OCI-LY1 (cell line): ENCODE results near the gene SLC24A3.

Experiments used
- H2AFZ ChIP-seq: fragments of 200-600 bp; sonication (generic), shearing (Covaris generic); 2 replicates; pipeline ENCODE4 v1.6.0; 2014; ENCODE audit warnings: antibody characterized with exemption, mild to moderate bottlenecking, low read length
- H3F3A ChIP-seq: fragments of 200-600 bp; sonication (generic), shearing (Covaris generic); 2 replicates; pipeline ENCODE4 v1.6.0; 2014; ENCODE audit warnings: mild to moderate bottlenecking, antibody characterized with exemption, low read length, moderate library complexity; ENCODE audit not compliant: insufficient read depth
- H3K27ac ChIP-seq: fragments of 200-600 bp; sonication (generic); 2 replicates; pipeline ENCODE4 v1.5.1; 2014; ENCODE audit warnings: low read length, mixed run types, mild to moderate bottlenecking, low read depth; ENCODE audit not compliant: poor library complexity, severe bottlenecking
- H3K27me3 ChIP-seq: fragments of 200-600 bp; sonication (generic); 2 replicates; pipeline ENCODE4 v1.6.0; 2014; ENCODE audit warnings: antibody characterized with exemption, mild to moderate bottlenecking, low read length, moderate library complexity; ENCODE audit not compliant: insufficient read depth
- H3K36me3 ChIP-seq: fragments of 200-600 bp; sonication (generic); 2 replicates; pipeline ENCODE4 v1.6.1; 2014; ENCODE audit warnings: mild to moderate bottlenecking, antibody characterized with exemption, low read length, moderate library complexity, mixed read lengths; ENCODE audit not compliant: insufficient read depth
- H3K4me1 ChIP-seq: fragments of 200-600 bp; sonication (generic); 2 replicates; pipeline ENCODE4 v1.5.1; 2014; ENCODE audit warnings: mild to moderate bottlenecking, low read length, moderate library complexity; ENCODE audit not compliant: insufficient read depth, severe bottlenecking
- H3K4me2 ChIP-seq: fragments of 200-600 bp; sonication (generic), shearing (Covaris generic); 2 replicates; pipeline ENCODE4 v1.6.1; 2014; ENCODE audit warnings: low read length
- H3K4me3 ChIP-seq: fragments of 200-600 bp; sonication (generic); 2 replicates; pipeline ENCODE4 v1.5.1; 2014; ENCODE audit warnings: low read length, low read depth, mild to moderate bottlenecking, mixed read lengths; ENCODE audit not compliant: poor library complexity, severe bottlenecking
- H3K79me2 ChIP-seq: fragments of 200-600 bp; shearing (Covaris generic); 2 replicates; pipeline ENCODE4 v1.6.1; 2016; ENCODE audit warnings: mixed run types, low read length, mixed read lengths; ENCODE audit not compliant: insufficient read depth
- H3K9ac ChIP-seq: fragments of 200-600 bp; sonication (generic), shearing (Covaris generic); 2 replicates; pipeline ENCODE4 v1.6.1; 2014; ENCODE audit warnings: mild to moderate bottlenecking, low read length, mixed read lengths
- H3K9me2 ChIP-seq: fragments of 200-600 bp; sonication (generic), shearing (Covaris generic); 2 replicates; pipeline ENCODE4 v1.6.1; 2014; ENCODE audit warnings: low read depth, mild to moderate bottlenecking, low read length, mixed read lengths
- H3K9me3 ChIP-seq: fragments of 200-600 bp; shearing (Covaris generic); 2 replicates; pipeline ENCODE4 v1.6.1; 2014; ENCODE audit warnings: low read length, mixed read lengths
- H4K20me1 ChIP-seq: fragments of 200-600 bp; sonication (generic), shearing (Covaris generic); 2 replicates; pipeline ENCODE4 v1.6.0; 2016; ENCODE audit warnings: mild to moderate bottlenecking, low read length; ENCODE audit not compliant: insufficient read depth
- EZH2 ChIP-seq: fragments of 200-600 bp; sonication (generic), shearing (Covaris generic); IDR thresholded peaks from 2 replicates; pipeline ENCODE4 v1.8.0; 2017; ENCODE audit warnings: borderline replicate concordance, mixed run types, mild to moderate bottlenecking, antibody characterized with exemption, low read length, moderate library complexity, mixed read lengths
- TF ChIP-seq, protein P1 (sequence below): fragments of 200-600 bp; sonication (generic), shearing (Covaris generic); IDR thresholded peaks from 2 replicates; pipeline ENCODE4 v1.5.1; 2017; ENCODE audit warnings: mild to moderate bottlenecking, antibody characterized with exemption, low read length, moderate library complexity, mixed read lengths

SLC24A3 gene

DNA sequence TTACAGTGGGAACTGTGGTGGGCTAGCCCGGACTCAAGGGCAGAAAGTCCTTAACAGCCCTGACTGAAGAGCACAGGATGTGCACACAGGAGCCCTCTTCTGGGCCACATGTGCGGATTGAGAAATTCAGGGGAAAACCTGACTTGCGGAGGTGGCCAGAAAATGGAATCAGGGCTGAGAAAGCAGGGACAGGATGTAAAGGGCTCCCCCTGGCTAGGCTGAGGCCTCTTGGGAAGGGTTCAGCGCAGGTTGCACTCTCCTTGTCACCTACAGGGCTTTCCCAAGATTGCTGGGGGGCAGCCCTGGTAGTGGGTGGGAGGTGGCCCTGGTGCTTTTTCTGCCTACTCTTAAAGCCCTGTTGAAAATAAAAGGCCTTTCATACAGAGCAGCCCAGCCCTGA is 251.2 kb downstream of the SLC24A3 start:
- Histone ChIP-seq H4K20me1 (no peaks in the 10 kb centered on the region), H3K9ac (no peak overlapping the region), H3K27me3 (no peaks in the 10 kb centered on the region), H3K4me1 (no peaks in the 10 kb centered on the region), H3K4me2 (no peak overlapping the region), H3K79me2 (no peaks in the 10 kb centered on the region), H3K9me3 (no peaks in the 10 kb centered on the region), H2AFZ (no peak overlapping the region), H3K4me3 (no peak overlapping the region), H3F3A (no peaks in the 10 kb centered on the region), H3K27ac (no peak overlapping the region), H3K9me2 (no peaks in the 10 kb centered on the region), H3K36me3 (no peaks in the 10 kb centered on the region)
- no peak for TF ChIP-seq EZH2
- TF ChIP-seq, protein P1, sequence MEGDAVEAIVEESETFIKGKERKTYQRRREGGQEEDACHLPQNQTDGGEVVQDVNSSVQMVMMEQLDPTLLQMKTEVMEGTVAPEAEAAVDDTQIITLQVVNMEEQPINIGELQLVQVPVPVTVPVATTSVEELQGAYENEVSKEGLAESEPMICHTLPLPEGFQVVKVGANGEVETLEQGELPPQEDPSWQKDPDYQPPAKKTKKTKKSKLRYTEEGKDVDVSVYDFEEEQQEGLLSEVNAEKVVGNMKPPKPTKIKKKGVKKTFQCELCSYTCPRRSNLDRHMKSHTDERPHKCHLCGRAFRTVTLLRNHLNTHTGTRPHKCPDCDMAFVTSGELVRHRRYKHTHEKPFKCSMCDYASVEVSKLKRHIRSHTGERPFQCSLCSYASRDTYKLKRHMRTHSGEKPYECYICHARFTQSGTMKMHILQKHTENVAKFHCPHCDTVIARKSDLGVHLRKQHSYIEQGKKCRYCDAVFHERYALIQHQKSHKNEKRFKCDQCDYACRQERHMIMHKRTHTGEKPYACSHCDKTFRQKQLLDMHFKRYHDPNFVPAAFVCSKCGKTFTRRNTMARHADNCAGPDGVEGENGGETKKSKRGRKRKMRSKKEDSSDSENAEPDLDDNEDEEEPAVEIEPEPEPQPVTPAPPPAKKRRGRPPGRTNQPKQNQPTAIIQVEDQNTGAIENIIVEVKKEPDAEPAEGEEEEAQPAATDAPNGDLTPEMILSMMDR = no peak

DNA sequence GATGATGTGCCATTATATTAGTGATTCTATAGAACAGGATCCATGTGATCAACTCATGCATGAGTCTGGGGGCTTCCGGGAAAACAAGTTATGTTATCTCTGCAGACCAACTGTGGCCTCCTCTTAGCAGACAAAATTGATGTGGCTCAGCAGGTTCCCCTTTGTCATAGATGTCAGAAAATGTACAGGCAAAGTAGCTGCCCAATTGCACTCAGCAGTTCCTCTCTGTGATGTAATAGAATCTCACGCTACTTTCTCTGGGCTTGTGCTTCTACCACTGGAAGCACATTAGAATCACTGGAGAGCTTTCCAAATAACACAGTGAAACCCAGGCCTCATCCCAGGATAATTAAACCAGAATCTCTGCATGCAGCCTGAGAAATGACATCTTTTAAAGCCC is 253.1 kb downstream of the SLC24A3 start:
- Histone ChIP-seq H3K9ac (no peak overlapping the region), H3K4me3 (no peak overlapping the region), H3K27ac (no peak overlapping the region), H3K27me3 (no peaks in the 10 kb centered on the region), H4K20me1 (no peaks in the 10 kb centered on the region), H3K4me2 (no peak overlapping the region), H3K36me3 (no peaks in the 10 kb centered on the region), H2AFZ (no peak overlapping the region), H3K79me2 (no peaks in the 10 kb centered on the region), H3F3A (no peaks in the 10 kb centered on the region), H3K9me3 (no peaks in the 10 kb centered on the region), H3K4me1 (no peaks in the 10 kb centered on the region), H3K9me2 (no peaks in the 10 kb centered on the region)
- no peak for TF ChIP-seq EZH2
- TF ChIP-seq, protein P1 = no peak

DNA sequence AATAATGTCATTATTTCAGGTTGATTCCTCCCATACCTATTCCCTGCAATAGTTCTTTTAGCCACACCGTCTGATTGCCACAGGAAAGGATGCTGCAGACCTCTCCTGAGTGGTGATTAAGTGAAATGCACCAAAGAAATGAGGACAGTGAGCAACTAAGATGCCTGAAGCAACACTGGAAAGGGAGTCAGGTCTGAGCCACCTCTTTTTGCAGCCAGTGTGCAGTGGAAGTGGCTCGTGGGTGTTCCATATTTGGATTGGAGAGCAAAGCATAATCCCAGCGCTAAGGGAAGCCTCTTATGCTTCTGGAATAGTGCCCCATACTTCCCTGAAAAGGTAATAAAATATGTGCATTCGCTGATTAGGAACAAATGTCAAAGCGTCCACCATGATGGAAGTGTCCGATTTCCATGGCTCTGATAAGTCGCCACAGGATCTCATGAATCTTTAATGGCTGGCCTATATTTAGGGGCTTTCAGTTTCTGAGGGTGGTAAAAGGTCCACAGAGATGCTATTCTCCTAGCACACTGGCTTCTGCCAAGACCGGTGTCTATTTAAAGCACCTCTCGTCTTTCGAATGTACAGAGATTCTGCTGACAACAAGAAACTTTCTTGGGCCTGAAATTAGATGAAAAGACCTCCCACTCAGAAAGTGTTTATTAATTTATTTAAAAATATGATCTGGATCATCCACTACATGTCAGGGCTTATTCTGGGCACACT is 253.9 kb downstream of the SLC24A3 start:
- H3K9me2 ChIP-seq = no peaks in the 10 kb centered on the region
- TF ChIP-seq, protein P1 = no peak
- TF ChIP-seq EZH2 = no peak
- H3K9me3 ChIP-seq = no peaks in the 10 kb centered on the region
- H3K9ac ChIP-seq = no peak overlapping the region
- no peak overlapping the region for H2AFZ ChIP-seq
- no peaks in the 10 kb centered on the region for H3K4me1 ChIP-seq
- no peak overlapping the region for H3K4me3 ChIP-seq
- H3F3A ChIP-seq = no peaks in the 10 kb centered on the region
- H4K20me1 ChIP-seq = no peaks in the 10 kb centered on the region
- H3K4me2 ChIP-seq = no peak overlapping the region
- H3K27me3 ChIP-seq = no peaks in the 10 kb centered on the region
- H3K36me3 ChIP-seq = no peaks in the 10 kb centered on the region
- no peaks in the 10 kb centered on the region for H3K79me2 ChIP-seq
- H3K27ac ChIP-seq = no peak overlapping the region
